CD4-positive, alpha-beta T cell (primary cell): ENCODE results near the gene KRTAP5-9. TPM values are rescaled to one million over a fixed set of nuclear protein-coding genes. Genes with fewer than 3 reads are reported as not detected.

Experiments used
- ATAC-seq: fragments of 200-7000 bp; cut with Tn5 transposase; one replicate; pipeline ENCODE4 v1.10.0; 2022; ENCODE audit warnings: mild to moderate bottlenecking; ENCODE audit not compliant: poor library complexity
- CTCF ChIA-PET: fragments of 350-600 bp; sonication (Branson Sonifier 250); formaldehyde crosslinking; loops from one replicate; lab custom pipeline; 2021; ENCODE audit warnings: antibody characterized with exemption, inconsistent platforms; lab: Charles Lee
- POLR2A ChIA-PET: fragments of 350-600 bp; sonication (Branson Sonifier 250); formaldehyde crosslinking; loops from one replicate; lab custom pipeline; 2021; ENCODE audit warnings: antibody characterized with exemption, inconsistent platforms; lab: Charles Lee
- DNase-seq, 14 experiments: peaks; one replicate each; pipeline ENCODE4 v3.0.0-alpha.2; 2013 to 2020; ENCODE audit warnings: mixed read lengths in 2 of 14
- H3K27ac ChIP-seq, 2 donors: one replicate each; pipeline versions ENCODE4 v1.5.1 to v1.7.0; 2013; ENCODE audit warnings: low read length in 2 of 2, low read depth in 1 of 2, mild to moderate bottlenecking in 1 of 2
- H3K27me3 ChIP-seq, 2 experiments: 1 replicate in 1 of 2; 2 replicates in 1 of 2; pipeline versions ENCODE4 v1.6.1 to v1.7.0; 2013; ENCODE audit warnings: low read length in 2 of 2, control low read depth in 1 of 2, mild to moderate bottlenecking in 1 of 2, moderate library complexity in 1 of 2; ENCODE audit not compliant: insufficient read depth in 2 of 2, control insufficient read depth in 1 of 2
- H3K36me3 ChIP-seq: one replicate; pipeline ENCODE4 v1.6.1; 2013; ENCODE audit warnings: low read length, control low read depth; ENCODE audit not compliant: insufficient read depth
- H3K4me1 ChIP-seq: one replicate; pipeline ENCODE4 v1.6.1; 2013; ENCODE audit warnings: low read length, control low read depth; ENCODE audit not compliant: insufficient read depth
- H3K4me3 ChIP-seq: one replicate; pipeline ENCODE4 v1.5.1; 2013; ENCODE audit warnings: mild to moderate bottlenecking, low read length, moderate library complexity
- H3K9me3 ChIP-seq, 2 experiments: 1 replicate in 1 of 2; 2 replicates in 1 of 2; pipeline versions ENCODE4 v1.6.1 to v1.7.0; 2013; ENCODE audit warnings: low read length in 2 of 2, mild to moderate bottlenecking in 2 of 2, control low read depth in 1 of 2, moderate library complexity in 1 of 2; ENCODE audit not compliant: control insufficient read depth in 1 of 2, insufficient read depth in 1 of 2
- H3K27ac Mint-ChIP-seq: one replicate; pipeline ENCODE4 v1.8.0; 2020; ENCODE audit warnings: mixed read lengths
- H3K27me3 Mint-ChIP-seq: one replicate; pipeline ENCODE4 v1.8.0; 2021; ENCODE audit warnings: mixed read lengths
- H3K36me3 Mint-ChIP-seq: one replicate; pipeline ENCODE4 v1.8.0; 2021; ENCODE audit warnings: low read depth, mixed read lengths
- H3K4me1 Mint-ChIP-seq: one replicate; pipeline ENCODE4 v1.8.0; 2021; ENCODE audit warnings: low read depth, mixed read lengths
- H3K4me3 Mint-ChIP-seq: one replicate; pipeline ENCODE4 v1.8.0; 2020; ENCODE audit warnings: mild to moderate bottlenecking, mixed read lengths
- H3K9me3 Mint-ChIP-seq: one replicate; pipeline ENCODE4 v1.8.0; 2020; ENCODE audit warnings: mixed read lengths
- intact Hi-C, 2 experiments: fragments of 100-400 bp; cut with DNase I in 1 of 2; cut with micrococcal nuclease in 1 of 2; formaldehyde crosslinking; loops; one replicate each; pipeline versions ENCODE4 v1.15.1 to v1.9.0; 2023 to 2025; cut with DNase I, micrococcal nuclease
- total RNA-seq, 174 experiments: library from RNA in 2 of 174; stranded (reverse) in 2 of 174; gene quantifications; one replicate each; pipeline ENCODE4 v1.2.3 and lab custom pipeline; 2021 to 2026
- TF ChIP-seq, protein P1 (sequence below): fragments of 200-600 bp; IDR thresholded peaks from one replicate; pipeline ENCODE4 v1.8.0; 2022; ENCODE audit warnings: antibody characterized with exemption, mild to moderate bottlenecking

Gene KRTAP5-9
- total RNA-seq, 2 experiments from 2014 or later = 0.28 TPM; not detected in 1

GRCh38 chr11:71554996-71555395, 6.8 kb downstream of the KRTAP5-9 start:
- Histone ChIP-seq H3K36me3 (no peaks in the 10 kb centered on the region), H3K27ac (no peak overlapping the region), H3K4me1 (no peaks in the 10 kb centered on the region), H3K9me3 (peaks cover 0 to 10% of the 10 kb centered on the region in 2 experiments), H3K27me3 (peaks cover 0 to 3% of the 10 kb centered on the region in 2 experiments), H3K4me3 (no peak overlapping the region)
- POLR2A ChIA-PET = no interaction called here
- intact Hi-C loops = no loop called here
- Mint-ChIP-seq H3K27me3 (peaks cover 31% of the 10 kb centered on the region), H3K9me3 (no peaks in the 10 kb centered on the region), H3K27ac (no peak overlapping the region), H3K4me1 (no peaks in the 10 kb centered on the region), H3K36me3 (no peaks in the 10 kb centered on the region), H3K4me3 (no peak overlapping the region)
- no peak for ATAC-seq
- TF ChIP-seq, protein P1, sequence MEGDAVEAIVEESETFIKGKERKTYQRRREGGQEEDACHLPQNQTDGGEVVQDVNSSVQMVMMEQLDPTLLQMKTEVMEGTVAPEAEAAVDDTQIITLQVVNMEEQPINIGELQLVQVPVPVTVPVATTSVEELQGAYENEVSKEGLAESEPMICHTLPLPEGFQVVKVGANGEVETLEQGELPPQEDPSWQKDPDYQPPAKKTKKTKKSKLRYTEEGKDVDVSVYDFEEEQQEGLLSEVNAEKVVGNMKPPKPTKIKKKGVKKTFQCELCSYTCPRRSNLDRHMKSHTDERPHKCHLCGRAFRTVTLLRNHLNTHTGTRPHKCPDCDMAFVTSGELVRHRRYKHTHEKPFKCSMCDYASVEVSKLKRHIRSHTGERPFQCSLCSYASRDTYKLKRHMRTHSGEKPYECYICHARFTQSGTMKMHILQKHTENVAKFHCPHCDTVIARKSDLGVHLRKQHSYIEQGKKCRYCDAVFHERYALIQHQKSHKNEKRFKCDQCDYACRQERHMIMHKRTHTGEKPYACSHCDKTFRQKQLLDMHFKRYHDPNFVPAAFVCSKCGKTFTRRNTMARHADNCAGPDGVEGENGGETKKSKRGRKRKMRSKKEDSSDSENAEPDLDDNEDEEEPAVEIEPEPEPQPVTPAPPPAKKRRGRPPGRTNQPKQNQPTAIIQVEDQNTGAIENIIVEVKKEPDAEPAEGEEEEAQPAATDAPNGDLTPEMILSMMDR = no peak
- CTCF ChIA-PET = no interaction called here
- no peak for DNase-seq

GRCh38 chr11:71555508-71555907, 7.3 kb downstream of the KRTAP5-9 start:
- Histone ChIP-seq H3K9me3 (peaks cover 0 to 10% of the 10 kb centered on the region in 2 experiments), H3K27ac (no peak overlapping the region), H3K27me3 (peaks cover 0 to 3% of the 10 kb centered on the region in 2 experiments), H3K36me3 (no peaks in the 10 kb centered on the region), H3K4me3 (no peak overlapping the region), H3K4me1 (no peaks in the 10 kb centered on the region)
- Mint-ChIP-seq H3K4me1 (no peaks in the 10 kb centered on the region), H3K9me3 (no peaks in the 10 kb centered on the region), H3K27me3 (peaks cover 31% of the 10 kb centered on the region), H3K4me3 (no peak overlapping the region), H3K27ac (no peak overlapping the region), H3K36me3 (no peaks in the 10 kb centered on the region)
- no peak for ATAC-seq
- DNase-seq = no peak
- ChIA-PET POLR2A (no interaction called here), CTCF (no interaction called here)
- intact Hi-C loops = no loop called here
- TF ChIP-seq, protein P1 = no peak

DNA sequence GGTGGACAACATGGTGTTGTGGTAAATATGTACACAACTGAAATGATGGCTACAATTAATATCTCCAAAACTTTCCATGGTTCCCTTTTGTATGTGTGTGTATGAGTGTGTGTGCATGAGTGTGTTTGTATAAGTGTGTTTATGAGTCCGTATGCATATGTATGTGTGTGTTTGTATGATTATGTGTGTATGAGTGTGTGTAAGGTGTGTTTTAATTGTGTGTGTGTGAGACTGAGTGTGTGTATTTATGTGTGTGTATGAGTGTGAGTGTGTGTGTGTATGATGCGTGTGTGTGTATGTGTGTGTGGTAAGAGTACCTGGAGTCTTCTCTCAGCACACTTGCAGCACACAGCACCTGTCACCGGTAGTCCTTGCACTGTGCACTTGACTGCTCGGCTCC, 7.8 kb downstream of the KRTAP5-9 start:
- H3K9me3 ChIP-seq = peaks cover 0 to 10% of the 10 kb centered on the region in 2 experiments
- ATAC-seq (no peak), DNase-seq (no peak)
- H3K27me3 Mint-ChIP-seq = peaks cover 36% of the 10 kb centered on the region
- H3K4me1 ChIP-seq = no peaks in the 10 kb centered on the region
- no peaks in the 10 kb centered on the region for H3K36me3 ChIP-seq
- POLR2A ChIA-PET = no interaction called here
- CTCF ChIA-PET = no interaction called here
- TF ChIP-seq, protein P1 = no peak
- no peak overlapping the region for H3K27ac Mint-ChIP-seq
- intact Hi-C loops = no loop called here
- H3K9me3 Mint-ChIP-seq = no peaks in the 10 kb centered on the region
- H3K27me3 ChIP-seq = peaks cover 0 to 3% of the 10 kb centered on the region in 2 experiments
- H3K36me3 Mint-ChIP-seq = no peaks in the 10 kb centered on the region
- no peak overlapping the region for H3K4me3 Mint-ChIP-seq
- H3K4me3 ChIP-seq = no peak overlapping the region
- no peaks in the 10 kb centered on the region for H3K4me1 Mint-ChIP-seq
- no peak overlapping the region for H3K27ac ChIP-seq
